Retinal pigment epithelial cell (primary cell): ENCODE measurements around the gene SHISAL1.

ENCODE experiments used
- DNase-seq: peaks from one replicate; pipeline ENCODE4 v3.0.0-alpha.2; 2010; ENCODE audit warnings: low read depth
- H3K4me3 ChIP-seq: 2 replicates; pipeline ENCODE4 v1.5.1; 2011; ENCODE audit warnings: mild to moderate bottlenecking, low read length, control low read depth, moderate library complexity
- CTCF ChIP-seq: conservative IDR thresholded peaks from 2 replicates; pipeline ENCODE4 v1.5.1; 2011; ENCODE audit warnings: low read depth, low read length, control low read depth, inconsistent platforms

Gene SHISAL1

GRCh38 chr22:44291674-44292360, 20.9 kb downstream of the SHISAL1 start:
- no peak overlapping the region for H3K4me3 ChIP-seq
- DNase-seq = no peak
- no peak for TF ChIP-seq CTCF

GRCh38 chr22:44291265-44291664, 21.5 kb downstream of the SHISAL1 start:
- TF ChIP-seq CTCF = no peak
- H3K4me3 ChIP-seq = no peak overlapping the region
- no peak for DNase-seq

GRCh38 chr22:44289414-44290171, 23.2 kb downstream of the SHISAL1 start:
- H3K4me3 ChIP-seq = no peak overlapping the region
- no peak for DNase-seq
- no peak for TF ChIP-seq CTCF

- TF ChIP-seq CTCF = no peak
- no peak for DNase-seq
- no peak overlapping the region for H3K4me3 ChIP-seq
These were observed 23.8 kb downstream of the SHISAL1 start for GRCh38 chr22:44288913-44289312.

- no peak for TF ChIP-seq CTCF
- H3K4me3 ChIP-seq = no peak overlapping the region
- DNase-seq = no peak
These were observed 25.0 kb downstream of the SHISAL1 start for GRCh38 chr22:44287741-44288140.

- DNase-seq = no peak
- H3K4me3 ChIP-seq = no peak overlapping the region
- TF ChIP-seq CTCF = no peak
These were observed 25.5 kb downstream of the SHISAL1 start for GRCh38 chr22:44287121-44287693.
